H1 (cell line): ENCODE data around the gene COBLL1. TPM values are rescaled to one million over a fixed set of nuclear protein-coding genes. Genes with fewer than 3 reads are reported as not detected.

Experiments
- RNF2 ChIP-seq: fragments of 200-900, 300-1000 bp; sonication (generic); IDR thresholded peaks from 2 replicates; pipeline ENCODE4 v1.7.1; 2016; ENCODE audit warnings: borderline replicate concordance, low read depth, mild to moderate bottlenecking, antibody characterized with exemption, low read length; ENCODE audit not compliant: poor library complexity, severe bottlenecking; ENCODE audit errors: missing control alignments
- polyA plus RNA-seq, 7 experiments: library from polyadenylated mRNA; depleted of rRNA in 3 of 7; stranded (reverse) in 5 of 7; unstranded in 2 of 7; fragments of >200 nt in 5 of 7; fragments of 200-250 nt in 2 of 7; gene quantifications; 1 replicate in 5 of 7; 2 replicates in 1 of 7; 4 replicates in 1 of 7; pipeline versions ENCODE4 v1.2.1 to v1.2.3, GENCODE V29; 2011 to 2013; ENCODE audit warnings: missing spikeins in 2 of 7, mixed read lengths in 2 of 7
- total RNA-seq: library from RNA; stranded (reverse); fragmentation: NEBNext Ultra II Directional; extraction: Animal tissue kit (Norgen Biotek cat#: 25700); gene quantifications from 2 replicates; pipeline ENCODE4 v1.2.1, GENCODE V29; 2021

Gene COBLL1
- total and polyA plus RNA-seq, 2 of the 8 experiments (the other 6 are each of a cell fraction or from before 2014, with no cell fraction given) = 2.2 to 6.2 TPM

- no peak for TF ChIP-seq RNF2
Measured at GRCh38 chr2:164722616-164723338, 118.8 kb downstream of the COBLL1 start (continued).
